Nucleus accumbens (tissue), 56 donors: ENCODE measurements around the gene JAZF1.
A peak's percentile ranks its signal among the peaks of the same experiment; 100 is the strongest.

Experiments used
- DNase-seq, 56 donors: peaks; one replicate each; lab custom pipeline; 2025; lab: John Stamatoyannopoulos, UW

JAZF1 gene

GRCh38 chr7:28142650-28143049 lies 37.9 kb downstream of the JAZF1 start:
- DNase-seq, result peak in 41 of 56 donors; percentile 2 to 76 (median 33)

GRCh38 chr7:28140979-28141378 lies 39.6 kb downstream of the JAZF1 start:
- DNase-seq, result no peak

GRCh38 chr7:28138837-28139236 lies 41.8 kb downstream of the JAZF1 start:
- DNase-seq, result no peak

- no peak for DNase-seq
Measured at GRCh38 chr7:28137463-28137862, 43.1 kb downstream of the JAZF1 start.

- DNase-seq, result no peak
Measured at GRCh38 chr7:28136885-28137284, 43.7 kb downstream of the JAZF1 start.

GRCh38 chr7:28136420-28136819 lies 44.2 kb downstream of the JAZF1 start:
- no peak for DNase-seq

GRCh38 chr7:28135760-28136159 lies 44.8 kb downstream of the JAZF1 start:
- DNase-seq, result no peak

GRCh38 chr7:28135315-28135714 lies 45.3 kb downstream of the JAZF1 start:
- no peak for DNase-seq

GRCh38 chr7:28133872-28134271 lies 46.7 kb downstream of the JAZF1 start:
- no peak for DNase-seq

GRCh38 chr7:28132959-28133870 lies 47.4 kb downstream of the JAZF1 start:
- no peak for DNase-seq

GRCh38 chr7:28130277-28130676 lies 50.3 kb downstream of the JAZF1 start:
- DNase-seq, result no peak

- DNase-seq, result no peak
Measured at GRCh38 chr7:28128608-28129007, 52.0 kb downstream of the JAZF1 start.

GRCh38 chr7:28126410-28127041 lies 54.1 kb downstream of the JAZF1 start:
- no peak for DNase-seq

GRCh38 chr7:28125431-28126409 lies 54.9 kb downstream of the JAZF1 start:
- DNase-seq, result no peak

- no peak for DNase-seq
Measured at GRCh38 chr7:28124413-28124812, 56.2 kb downstream of the JAZF1 start.

GRCh38 chr7:28123752-28124151 lies 56.8 kb downstream of the JAZF1 start:
- DNase-seq, result no peak

GRCh38 chr7:28121496-28121895 lies 59.1 kb downstream of the JAZF1 start:
- DNase-seq, result no peak

- DNase-seq, result no peak
Measured at GRCh38 chr7:28116041-28116440, 64.6 kb downstream of the JAZF1 start.

- DNase-seq, result no peak
Measured at GRCh38 chr7:28115261-28115660, 65.3 kb downstream of the JAZF1 start.

- DNase-seq, result no peak
Measured at GRCh38 chr7:28114056-28114455, 66.5 kb downstream of the JAZF1 start.
